Stimulated activated CD4-positive, alpha-beta T cell treated with anti-CD3 and anti-CD28 coated beads, Interleukin-12 subunit alpha, Interleukin-12 subunit beta, amount 100 ng/mL, for 4 hours (primary cell): ENCODE results near the gene SOX3.

ENCODE experiments used
- DNase-seq: peaks from one replicate; pipeline ENCODE4 v3.0.0-alpha.2; 2020

SOX3 gene

DNA sequence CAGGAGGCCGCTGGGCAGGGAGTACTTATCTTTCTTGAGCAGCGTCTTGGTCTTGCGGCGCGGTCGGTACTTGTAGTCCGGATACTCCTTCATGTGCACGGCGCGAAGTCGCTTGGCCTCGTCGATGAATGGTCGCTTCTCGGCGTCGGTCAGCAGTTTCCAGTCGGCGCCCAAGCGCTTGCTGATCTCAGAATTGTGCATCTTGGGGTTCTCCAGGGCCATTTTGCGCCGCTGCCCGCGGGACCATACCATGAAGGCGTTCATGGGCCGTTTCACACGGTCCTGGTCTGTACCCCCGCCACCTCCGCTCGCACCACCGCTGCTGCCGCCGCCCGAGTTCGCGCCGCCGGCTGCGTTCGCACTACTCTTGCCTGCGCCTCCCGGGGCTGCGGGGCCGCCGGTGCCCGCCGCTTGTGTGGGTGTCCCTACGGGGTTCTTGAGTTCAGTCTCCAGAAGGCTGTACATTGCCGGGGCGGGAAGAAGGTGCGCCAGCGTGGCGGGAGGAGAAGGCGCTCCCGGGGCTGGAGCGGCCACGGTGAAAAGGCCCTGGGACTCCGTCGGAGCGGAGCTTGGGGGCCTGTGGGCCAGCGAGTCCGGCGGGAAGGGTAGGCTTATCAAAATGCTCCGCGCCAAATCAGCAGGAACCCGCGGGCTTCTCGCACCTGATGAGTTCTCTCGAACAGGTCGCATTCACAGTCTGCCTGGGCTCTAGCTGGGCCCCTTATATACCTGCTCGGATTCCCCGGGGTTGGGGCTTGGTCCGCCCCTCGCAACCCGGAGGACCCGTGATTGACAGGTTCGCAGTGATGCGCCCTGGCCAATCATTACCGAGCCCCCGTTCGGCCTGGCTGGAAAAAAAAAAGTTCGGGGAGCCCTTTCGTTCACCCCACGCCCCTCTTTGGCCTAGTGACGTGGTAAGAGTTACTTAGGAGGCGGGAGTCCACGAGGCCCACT lies at the start of gene SOX3:
Gene SOX3, minus strand, starts transcription at position 699 of the 954 bp plus-strand sequence. Its CDS starts 9 bp downstream, at position 690.
- DNase-seq: no peak

DNA sequence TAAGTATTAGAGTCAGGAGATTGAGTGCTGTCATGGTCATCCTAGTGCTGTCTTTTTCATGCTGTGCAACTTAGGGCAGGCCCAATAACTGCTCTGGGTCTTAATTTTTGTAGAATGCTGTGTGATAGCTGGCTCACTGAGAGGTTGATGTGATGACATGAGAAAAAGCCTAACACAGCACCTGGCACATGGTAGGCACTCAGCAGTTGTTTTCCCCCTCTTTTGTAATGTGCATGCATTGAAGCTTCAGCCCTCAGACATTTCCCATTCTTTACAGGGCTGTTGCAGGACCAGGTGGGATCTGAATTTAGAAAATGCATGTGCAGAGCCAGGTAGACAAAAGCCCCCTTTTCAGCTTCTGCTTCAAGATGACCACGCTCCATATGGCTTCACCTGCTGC lies 44.1 kb upstream of the SOX3 start:
- no peak for DNase-seq

DNA sequence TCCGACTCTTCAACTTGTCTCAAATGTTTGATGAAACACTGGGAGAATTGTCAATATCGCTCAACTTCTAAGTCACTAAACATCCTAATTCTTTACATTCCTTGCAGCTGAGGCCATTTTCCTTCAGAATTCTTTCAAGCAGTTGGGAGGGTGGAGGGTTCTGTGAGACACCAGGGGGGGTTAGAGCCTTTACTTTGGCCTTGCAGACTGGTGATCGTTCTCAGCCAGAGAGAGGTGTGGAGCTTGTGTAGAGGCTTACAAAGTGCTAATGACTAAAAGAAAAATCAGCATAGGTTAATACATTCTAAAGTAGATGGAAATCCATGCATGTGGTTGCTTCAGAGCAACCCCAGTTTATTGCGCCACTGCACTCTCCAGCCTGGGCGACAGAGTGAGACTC lies 21.3 kb upstream of the SOX3 start:
- no peak for DNase-seq

DNA sequence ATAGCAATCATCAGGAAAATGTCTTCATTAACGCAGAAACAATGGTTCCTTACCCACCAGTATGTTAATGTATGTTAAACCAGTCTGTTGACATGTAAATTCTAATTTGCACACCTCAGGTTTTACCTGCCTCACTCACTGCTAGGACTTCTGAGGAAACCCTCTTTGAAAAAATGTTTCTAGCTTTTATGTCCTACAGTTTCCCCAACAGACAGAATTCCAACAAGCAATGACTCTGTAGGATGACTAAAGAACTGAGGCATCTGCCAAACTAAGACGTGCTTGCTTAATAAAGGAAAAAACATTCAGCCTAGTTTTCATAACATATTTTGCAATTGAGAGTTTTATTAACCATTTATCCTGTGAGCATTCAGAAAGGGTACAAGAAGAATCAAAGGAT lies 20.6 kb upstream of the SOX3 start:
- DNase-seq: no peak

DNA sequence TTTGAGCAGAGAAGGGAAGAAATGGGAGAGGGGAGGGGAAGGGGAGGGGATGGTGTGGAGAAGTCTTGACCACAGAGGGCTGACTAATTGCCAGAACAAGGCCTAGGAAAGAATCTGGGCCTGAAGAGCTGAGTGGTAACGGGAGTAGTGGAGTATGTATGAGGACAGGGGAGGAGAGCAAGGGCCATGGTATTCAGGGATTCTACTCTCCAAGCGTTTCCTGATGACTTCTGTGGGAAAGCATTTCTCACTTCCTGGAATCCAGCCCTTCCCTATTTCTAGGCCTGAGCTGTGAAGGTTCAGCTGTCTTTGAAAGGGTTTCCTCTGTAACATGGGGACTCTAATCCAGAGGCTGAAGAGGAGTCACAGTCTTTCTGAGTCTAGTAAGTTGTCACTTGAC lies 19.7 kb upstream of the SOX3 start:
- no peak for DNase-seq

DNA sequence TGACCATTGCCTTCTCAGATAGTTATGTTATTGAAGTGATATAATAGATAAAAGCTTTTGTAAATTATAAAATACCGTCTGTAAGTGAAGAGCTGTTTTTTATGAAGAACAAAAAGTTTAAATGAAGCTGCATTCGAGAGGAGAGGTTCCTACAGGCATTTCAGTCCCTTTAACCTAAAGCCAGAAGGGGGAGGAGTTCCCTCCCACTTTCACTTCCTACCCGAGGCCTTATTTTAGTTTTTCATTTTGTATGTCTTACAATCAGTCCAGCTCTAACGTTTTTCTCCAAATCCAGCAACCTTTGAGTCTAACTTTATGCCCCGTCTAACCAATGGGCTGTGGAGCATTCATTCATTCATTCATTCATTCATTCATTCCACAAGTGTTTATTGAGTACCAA lies 16.5 kb upstream of the SOX3 start:
- no peak for DNase-seq

DNA sequence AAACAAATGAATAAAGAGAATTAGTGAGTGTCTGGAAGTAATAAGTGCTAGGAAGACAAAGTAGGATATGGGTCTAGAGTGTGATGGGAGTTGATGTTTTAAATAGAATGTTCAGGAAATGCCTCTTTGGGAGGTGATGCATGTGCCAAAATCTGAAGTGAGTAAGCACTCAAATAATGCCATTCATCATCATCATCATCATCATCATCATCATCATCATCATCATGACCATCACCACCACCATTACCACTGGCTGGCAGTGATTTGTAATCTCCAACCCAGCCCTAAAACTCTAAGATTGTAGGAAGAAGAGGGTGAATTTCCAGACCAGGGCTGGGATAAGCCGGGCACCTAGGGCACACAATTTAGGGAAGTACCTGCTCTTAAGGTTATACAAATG lies 9.7 kb upstream of the SOX3 start:
- no peak for DNase-seq

DNA sequence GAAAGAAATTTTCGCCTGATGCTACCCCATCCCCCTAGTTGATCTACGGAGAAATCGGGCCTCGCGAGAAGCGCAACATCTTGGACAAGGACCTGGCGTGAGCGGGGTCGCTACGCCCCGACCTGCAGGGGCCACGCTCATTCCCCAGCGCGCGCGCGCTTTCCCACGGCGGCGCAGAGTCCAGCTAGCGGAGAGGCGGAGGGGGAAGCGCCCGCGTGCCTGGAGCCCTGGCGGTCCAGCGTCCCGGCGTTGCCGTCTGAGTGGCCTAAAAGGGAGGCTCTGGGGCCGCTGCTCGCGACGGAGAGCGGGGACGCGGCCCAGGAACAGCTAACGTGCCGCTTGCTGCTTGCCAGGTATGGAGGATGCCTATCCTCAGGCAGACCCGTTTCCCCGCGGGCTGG lies 6.0 kb upstream of the SOX3 start:
- no peak for DNase-seq

DNA sequence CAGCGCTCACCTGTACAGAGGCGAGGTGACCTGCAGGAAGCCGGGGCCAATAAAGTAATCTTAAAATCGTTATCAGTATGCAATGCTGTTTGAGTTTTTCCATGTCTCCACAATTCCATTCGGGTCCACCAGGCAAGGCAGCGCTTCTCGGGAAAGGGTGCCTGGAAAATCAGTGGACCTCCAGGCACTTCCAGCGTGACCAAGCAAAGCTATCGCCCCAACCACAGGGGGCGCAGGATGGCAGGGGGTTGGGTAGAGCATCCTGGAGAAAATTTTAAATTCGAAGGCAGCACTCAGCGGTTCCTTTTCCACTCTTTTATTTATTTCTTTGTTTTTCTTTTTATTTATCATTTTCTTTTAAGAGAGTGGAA lies 5.4 kb upstream of the SOX3 start:
- no peak for DNase-seq

DNA sequence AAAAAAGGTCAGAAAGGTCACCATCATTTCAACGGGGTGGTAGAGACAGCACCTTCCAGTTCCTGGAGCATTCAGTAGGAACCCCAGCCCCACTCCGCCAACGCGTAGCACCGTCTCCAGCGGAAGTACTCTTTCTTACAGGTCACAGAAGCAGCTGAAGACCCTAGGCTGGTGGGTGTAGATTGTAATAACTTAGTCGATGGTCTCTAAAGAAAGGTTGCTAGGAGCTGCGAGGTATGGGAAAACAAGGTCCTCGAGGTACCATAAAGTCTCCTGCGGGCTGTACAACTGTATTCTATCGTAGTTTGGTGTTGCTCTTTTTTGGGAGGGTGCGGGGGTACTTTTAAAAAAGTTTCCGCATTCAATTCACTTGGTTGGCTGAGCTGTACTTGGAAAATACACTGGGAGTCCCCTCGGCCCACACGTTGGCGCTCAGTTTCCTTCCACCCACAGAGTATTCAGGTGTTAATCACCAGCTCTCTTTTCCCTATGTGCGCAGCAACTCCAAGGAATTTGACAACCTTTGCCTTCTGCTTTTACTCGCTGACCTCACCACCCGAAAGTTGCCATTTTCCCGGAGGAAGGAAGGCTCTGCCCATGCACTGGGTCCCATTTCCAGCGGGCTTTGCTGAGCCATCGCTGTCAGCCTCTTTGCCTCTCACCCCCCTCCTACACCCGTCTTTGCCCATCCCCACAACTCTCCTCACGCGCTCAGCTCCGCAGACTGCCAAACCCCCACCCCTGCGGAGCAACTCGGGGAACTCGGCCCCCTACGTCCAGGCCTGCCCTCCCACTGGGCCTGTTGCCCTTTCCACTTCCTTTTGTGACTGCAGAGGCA lies 4.8 kb upstream of the SOX3 start:
- no peak for DNase-seq

DNA sequence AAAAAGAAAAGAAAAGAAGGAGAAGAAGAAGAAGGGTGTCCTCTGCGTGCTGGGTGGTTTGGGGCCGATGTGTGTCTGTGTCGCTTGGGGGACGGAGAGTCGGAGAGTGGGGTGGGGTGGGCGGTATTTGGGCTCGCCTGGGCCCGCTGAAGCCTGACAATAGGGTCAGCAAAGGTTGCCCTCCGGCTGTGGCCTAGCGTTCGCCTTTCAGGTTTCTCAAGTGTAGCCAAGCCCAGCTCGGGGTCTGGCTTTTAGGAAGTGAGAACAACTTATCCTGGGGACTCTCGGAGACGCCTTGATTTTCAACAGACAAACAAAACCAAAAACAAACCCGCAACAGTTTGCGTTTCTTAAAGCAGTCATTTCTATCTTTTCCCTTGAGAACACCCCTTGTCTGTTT lies 4.1 kb upstream of the SOX3 start:
- no peak for DNase-seq

DNA sequence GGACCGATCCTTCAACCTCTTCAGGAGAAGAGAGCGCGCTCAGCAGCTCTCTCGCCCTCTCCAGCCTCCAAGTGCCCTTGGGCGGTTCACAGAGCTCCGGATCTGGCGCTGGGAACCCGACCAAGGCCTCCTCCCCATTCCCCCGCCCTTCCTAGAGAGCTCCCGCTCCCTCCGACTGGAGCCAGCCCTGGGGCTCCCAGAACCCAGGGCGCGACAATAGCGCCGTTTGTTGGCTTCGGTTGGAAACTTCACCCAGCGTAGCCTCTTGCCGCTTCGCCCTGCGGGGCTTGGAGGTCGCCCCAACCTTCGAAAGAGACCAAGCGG lies 3.1 kb upstream of the SOX3 start:
- no peak for DNase-seq

DNA sequence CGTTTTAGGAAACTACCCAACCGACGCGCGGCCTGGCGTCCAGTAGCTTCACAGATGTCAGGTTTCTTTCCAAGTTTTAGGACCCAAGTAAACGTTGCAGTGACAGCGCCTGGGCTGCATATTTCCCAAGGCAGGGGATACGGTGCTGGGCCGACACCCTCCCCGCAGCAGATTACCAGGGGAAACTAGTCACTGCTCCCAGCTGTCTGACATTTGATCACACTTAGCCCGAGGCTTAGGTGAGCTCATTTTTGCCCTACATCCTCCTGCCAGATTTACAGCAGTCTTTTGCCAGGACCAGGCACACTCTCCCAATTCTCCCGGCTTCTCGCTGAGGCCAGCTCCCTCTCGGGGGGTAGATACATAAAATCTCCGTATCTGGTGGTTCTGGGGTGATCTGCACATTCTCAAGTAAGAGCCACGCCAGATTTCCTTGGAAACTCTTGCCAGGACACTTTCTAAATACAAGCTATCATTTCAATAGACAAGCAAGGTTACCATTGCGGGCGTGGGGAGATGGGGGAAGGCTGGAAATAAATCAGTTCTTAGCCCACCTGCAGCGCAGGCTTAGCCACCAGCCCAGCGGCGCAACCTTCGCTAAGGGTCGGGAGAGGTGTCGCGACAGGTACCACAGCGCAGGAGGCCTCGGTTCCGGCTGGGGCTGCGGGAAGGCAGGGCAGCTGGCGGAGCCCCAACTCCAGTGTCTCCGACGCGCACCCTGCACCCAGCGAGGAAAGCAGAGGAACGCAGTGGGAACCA lies 2.5 kb upstream of the SOX3 start:
- no peak for DNase-seq

DNA sequence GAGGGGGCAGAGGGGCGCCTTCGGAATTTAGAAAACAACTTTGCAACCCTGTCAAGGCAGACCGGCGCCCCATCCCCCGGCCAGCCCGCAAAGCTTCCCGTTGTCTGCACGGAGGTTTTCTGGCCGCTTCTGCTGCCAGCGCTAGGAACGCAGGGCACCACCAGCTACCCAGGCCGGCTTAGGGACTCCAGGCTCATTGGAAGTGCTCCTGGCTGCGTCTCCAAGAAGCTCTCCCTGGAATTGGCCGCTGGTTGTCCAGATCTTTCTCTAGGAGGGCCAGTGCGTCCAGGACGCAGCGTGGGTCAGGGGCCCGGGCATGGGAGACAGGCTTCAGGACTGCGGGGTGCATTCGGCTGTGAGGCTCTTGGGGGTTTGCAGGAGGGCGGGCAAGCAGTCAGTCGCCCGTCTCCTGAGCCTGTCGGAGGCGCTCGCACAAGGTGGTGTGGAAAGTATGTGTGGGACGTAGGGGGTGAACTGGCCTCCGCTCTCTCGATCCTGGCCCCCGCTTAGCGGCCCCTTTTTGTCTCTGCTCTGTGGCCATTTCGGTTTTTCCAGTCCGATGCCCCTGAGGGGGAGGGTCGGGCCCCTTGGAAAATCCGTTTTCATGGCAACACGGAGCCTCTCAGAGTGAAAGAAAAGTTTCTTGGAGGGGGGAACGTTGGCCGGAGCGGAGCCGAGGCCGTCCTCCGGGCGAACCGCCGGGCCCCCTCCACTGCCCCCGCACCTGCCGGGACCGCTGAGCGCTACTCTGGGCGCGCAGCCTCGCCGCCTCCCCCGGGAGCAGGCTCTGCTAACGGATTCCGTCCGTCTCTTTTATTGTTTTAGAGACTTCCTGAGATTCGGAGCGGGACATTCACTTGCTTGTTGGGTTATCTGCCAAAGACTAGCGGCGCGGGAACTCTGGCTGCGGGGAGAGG lies 810 bp upstream of the SOX3 start:
- no peak for DNase-seq

DNA sequence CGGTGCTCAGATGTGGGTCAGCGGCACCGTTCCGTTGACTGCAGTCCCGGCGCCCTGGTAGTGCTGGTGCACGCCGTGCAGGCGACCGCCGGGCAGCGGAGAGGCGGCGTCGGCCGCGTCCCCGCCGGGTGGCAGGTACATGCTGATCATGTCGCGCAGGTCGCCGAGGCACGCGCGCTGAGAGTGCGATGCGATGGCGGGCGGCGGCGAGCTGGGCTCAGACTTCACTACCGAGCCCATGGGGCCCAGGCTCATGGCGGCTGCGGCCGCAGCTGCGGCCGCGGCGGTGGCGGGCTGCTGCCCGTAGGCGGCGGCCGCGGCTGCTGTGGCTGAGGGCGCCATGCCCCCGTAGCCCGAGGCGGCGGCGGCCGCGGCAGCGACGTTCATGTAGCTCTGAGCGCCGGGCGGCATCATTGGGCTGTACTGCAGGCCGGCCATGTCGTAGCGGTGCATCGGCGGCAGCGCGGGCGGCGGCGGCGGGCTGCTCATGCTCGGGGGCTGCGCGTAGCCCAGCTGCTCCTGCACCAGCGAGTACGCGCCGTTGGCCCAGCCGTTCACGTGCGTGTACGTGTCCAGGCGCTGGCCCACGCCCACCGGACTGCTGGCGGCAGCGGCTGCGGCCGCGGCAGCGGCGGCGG lies 1.0 kb downstream of the SOX3 start:
- no peak for DNase-seq

DNA sequence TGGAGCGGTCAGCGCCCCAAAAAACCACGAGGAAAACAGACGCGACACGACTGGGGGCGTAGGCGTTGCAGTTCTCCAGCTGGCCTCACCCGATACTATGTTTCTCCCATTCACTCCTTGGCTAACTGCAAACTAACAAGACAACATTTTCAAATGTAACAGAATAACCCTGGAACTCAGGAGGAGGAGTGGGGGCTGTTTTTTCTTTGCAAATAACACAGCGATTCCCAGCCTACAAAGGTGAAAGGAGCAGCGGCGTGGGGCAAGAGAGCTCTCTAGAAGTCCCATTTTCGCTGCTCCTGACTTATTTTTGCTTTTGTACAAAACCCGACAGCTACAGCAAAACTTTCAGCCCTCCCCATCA lies 1.6 kb downstream of the SOX3 start:
- DNase-seq: no peak

DNA sequence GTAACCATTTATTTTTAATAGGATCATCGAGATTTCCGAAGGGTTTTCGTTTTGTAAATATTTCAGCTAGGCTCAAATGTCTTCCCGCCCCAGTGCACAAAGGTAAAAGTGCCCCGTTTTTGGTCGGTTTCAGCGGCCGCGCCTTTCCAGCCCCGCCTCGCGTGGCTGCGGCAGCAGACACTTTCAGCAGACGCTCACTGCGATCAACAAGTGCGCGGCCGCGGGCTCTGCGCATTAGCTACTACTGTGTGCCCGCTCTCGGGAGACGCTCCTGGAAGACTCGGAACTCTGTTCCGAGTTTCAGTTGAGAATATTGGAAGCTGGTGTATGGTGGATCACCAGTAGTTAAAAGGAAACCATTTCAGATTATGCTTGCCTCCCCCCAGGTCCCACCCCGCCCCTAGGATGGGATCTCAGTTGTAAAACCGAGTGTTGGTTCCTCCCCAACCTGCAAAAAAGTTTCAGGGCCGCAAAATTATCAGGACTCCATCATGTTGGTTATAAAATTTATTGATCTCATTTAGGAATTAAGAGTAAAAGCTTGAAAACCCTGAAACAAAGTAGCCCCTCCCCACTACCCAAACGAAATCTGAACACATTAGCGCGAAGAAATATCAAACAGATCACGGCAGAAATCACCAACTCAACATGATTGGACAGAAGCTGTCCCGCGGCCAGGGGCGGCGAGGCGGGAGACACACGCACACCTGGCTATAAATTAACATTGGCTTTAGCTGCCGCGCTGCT lies 2.2 kb downstream of the SOX3 start:
- DNase-seq: no peak

DNA sequence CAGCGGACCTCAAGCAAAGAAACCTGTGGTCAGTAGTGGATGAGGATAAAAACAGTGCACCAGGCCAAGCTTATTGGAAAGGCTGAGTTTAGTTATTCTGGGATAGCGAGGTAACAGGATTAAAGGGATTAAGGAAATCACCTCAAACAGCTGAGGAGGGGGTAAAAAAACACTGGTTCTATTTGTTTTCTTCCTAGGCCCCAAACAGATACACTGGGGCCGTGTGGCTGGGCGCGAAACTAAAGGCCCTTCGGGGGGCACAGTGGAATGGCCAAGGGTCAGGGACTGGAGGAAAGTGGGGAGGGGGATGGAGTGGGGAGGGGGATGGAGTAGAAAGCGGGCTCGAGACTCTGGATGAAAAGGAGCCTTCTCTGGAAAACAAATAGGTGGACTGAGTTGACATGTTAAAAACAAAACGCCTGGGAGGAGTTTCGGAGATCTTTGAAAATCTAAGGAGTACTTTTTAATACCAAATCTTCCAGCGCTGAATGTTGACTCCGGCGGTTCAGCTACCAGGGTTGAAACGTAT lies 2.9 kb downstream of the SOX3 start:
- DNase-seq: no peak

DNA sequence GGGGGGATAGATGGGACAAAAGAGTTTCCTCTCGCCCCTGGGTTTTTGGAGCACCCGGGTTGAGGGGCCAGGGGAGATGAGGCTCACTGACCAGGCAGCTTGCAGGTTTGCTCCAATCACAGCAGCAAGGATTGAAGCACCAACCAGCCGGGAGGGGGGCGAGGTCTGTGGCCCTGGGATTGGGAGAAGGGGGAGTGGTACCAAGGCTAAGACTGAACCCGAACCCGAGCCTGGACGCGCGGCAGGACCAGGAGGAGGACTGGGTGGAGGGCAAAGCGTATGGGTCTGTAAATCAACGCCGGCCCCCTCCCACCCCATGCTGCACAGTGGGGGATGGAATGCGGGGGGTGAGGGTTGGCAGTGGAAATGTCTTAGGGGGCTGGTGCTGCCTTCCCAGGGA lies 3.5 kb downstream of the SOX3 start:
- DNase-seq: no peak

DNA sequence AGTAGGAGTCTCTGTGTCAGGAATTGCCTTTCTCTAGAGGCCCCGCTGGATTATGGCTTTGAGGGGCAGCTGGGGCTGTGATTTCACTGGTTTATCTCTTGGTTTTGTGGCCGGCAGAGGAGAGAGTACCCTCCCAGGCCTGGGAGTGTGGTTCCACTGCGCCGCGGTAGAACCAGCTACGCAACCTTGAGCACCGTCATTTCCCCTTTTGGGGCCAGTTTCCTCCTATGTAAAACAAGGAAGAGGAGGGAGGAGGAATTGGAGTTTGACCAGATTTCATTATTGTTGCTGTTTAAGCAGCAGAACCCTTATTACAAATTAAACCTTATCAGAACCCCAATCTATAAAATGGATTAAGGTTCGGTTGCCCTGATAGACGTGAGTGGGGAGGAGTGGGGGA lies 4.4 kb downstream of the SOX3 start:
- DNase-seq: no peak

DNA sequence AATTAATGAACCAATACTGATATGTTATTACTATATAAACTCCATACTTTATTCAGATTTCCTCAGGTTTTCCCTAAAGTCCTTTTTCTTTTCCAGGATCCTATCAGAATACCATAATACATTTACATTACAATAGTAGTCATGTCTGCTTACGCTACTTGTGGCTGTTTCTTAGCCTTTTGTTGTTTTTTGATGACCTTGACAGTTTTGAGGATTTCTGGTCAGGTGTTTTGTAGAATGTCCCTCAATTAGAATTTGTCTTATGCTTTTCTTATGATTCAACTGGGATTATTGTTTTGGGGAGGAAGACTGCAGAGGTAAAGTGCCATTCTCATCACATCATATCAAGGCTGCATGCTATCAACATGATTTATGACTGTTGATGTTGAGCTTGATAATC lies 9.1 kb downstream of the SOX3 start:
- no peak for DNase-seq
